Neural cell (in vitro differentiated cells): ENCODE results near the gene OGFOD2. TPM values are rescaled to one million over a fixed set of nuclear protein-coding genes. Genes with fewer than 3 reads are reported as not detected.

ENCODE experiments used
- H2AFZ ChIP-seq: fragments of 200-600, 300-800 bp; sonication (generic), shearing (Covaris generic); 2 replicates; pipeline ENCODE4 v1.6.0; 2014; ENCODE audit warnings: low read depth, mild to moderate bottlenecking, antibody characterized with exemption, low read length, moderate library complexity
- H3F3A ChIP-seq: fragments of 200-600 bp; shearing (Covaris generic); 2 replicates; pipeline ENCODE4 v1.6.1; 2016; ENCODE audit warnings: mild to moderate bottlenecking, moderate library complexity, mixed read lengths, antibody characterized with exemption, low read length; ENCODE audit not compliant: insufficient read depth, poor library complexity, severe bottlenecking
- H3K27ac ChIP-seq: fragments of 200-600, 300-800 bp; sonication (generic), shearing (Covaris generic); 2 replicates; pipeline ENCODE4 v1.5.1; 2014; ENCODE audit warnings: mild to moderate bottlenecking, low read length, moderate library complexity
- H3K27me3 ChIP-seq: fragments of 300-800, 200-600 bp; sonication (generic), shearing (Covaris generic); 2 replicates; pipeline ENCODE4 v1.6.0; 2014; ENCODE audit warnings: mild to moderate bottlenecking, low read depth, low read length, moderate library complexity; ENCODE audit not compliant: insufficient read depth
- H3K36me3 ChIP-seq: fragments of 300-800, 200-600 bp; sonication (generic), shearing (Covaris generic); 2 replicates; pipeline ENCODE4 v1.5.1; 2014; ENCODE audit warnings: mild to moderate bottlenecking, antibody characterized with exemption, low read length, moderate library complexity; ENCODE audit not compliant: insufficient read depth
- H3K4me2 ChIP-seq: fragments of 300-800, 200-600 bp; sonication (generic), shearing (Covaris generic); 2 replicates; pipeline ENCODE4 v1.6.0; 2014; ENCODE audit warnings: mild to moderate bottlenecking, low read length
- H3K4me3 ChIP-seq: fragments of 300-800, 200-600 bp; sonication (generic), shearing (Covaris generic); 2 replicates; pipeline ENCODE4 v1.5.1; 2014; ENCODE audit warnings: mild to moderate bottlenecking, low read length, moderate library complexity
- H3K79me2 ChIP-seq: fragments of 200-600 bp; shearing (Covaris generic); replicated peaks from 2 replicates; pipeline ENCODE4 v1.6.0; 2014; ENCODE audit warnings: mild to moderate bottlenecking, low read length, moderate library complexity; ENCODE audit not compliant: insufficient read depth
- H3K9ac ChIP-seq: fragments of 300-800, 200-600 bp; sonication (generic), shearing (Covaris generic); 2 replicates; pipeline ENCODE4 v1.6.1; 2016; ENCODE audit warnings: mild to moderate bottlenecking, low read length, mixed read lengths
- H3K9me2 ChIP-seq: fragments of 200-600 bp; shearing (Covaris generic); 2 replicates; pipeline ENCODE4 v1.6.1; 2016; ENCODE audit warnings: mild to moderate bottlenecking, low read length, mixed read lengths; ENCODE audit not compliant: insufficient read depth
- H3K9me3 ChIP-seq: fragments of 200-600, 300-800 bp; sonication (generic), shearing (Covaris generic); 2 replicates; pipeline ENCODE4 v1.6.1; 2016; ENCODE audit warnings: mild to moderate bottlenecking, mixed run types, low read length, moderate library complexity, mixed read lengths
- H4K20me1 ChIP-seq: fragments of 200-600 bp; shearing (Covaris generic); 2 replicates; pipeline ENCODE4 v1.6.1; 2016; ENCODE audit warnings: mild to moderate bottlenecking, mixed run types; ENCODE audit not compliant: insufficient read depth
- EP300 ChIP-seq: fragments of 450-650 bp; conservative IDR thresholded peaks from 2 replicates; pipeline ENCODE4 v1.6.1; 2014; ENCODE audit warnings: antibody characterized with exemption, mild to moderate bottlenecking, moderate library complexity; ENCODE audit not compliant: poor library complexity, severe bottlenecking
- EZH2 ChIP-seq: fragments of 200-600, 300-800 bp; shearing (Covaris generic), sonication (generic); IDR thresholded peaks from 2 replicates; pipeline ENCODE4 v1.6.1; 2014; ENCODE audit warnings: antibody characterized with exemption, low read length, borderline replicate concordance, mild to moderate bottlenecking; ENCODE audit not compliant: insufficient read depth, poor library complexity, severe bottlenecking
- MXI1 ChIP-seq: fragments of 450-650 bp; conservative IDR thresholded peaks from 2 replicates; pipeline ENCODE4 v1.6.1; 2014; ENCODE audit warnings: antibody characterized with exemption, mild to moderate bottlenecking; ENCODE audit not compliant: poor library complexity, severe bottlenecking
- POLR2AphosphoS5 ChIP-seq: IDR thresholded peaks from 2 replicates; pipeline ENCODE4 v1.6.1; 2012
- RAD21 ChIP-seq: fragments of 450-650 bp; conservative IDR thresholded peaks from 2 replicates; pipeline ENCODE4 v1.6.1; 2014; ENCODE audit warnings: antibody characterized with exemption, mild to moderate bottlenecking, moderate library complexity
- SMC3 ChIP-seq: fragments of 450-650 bp; conservative IDR thresholded peaks from 2 replicates; pipeline ENCODE4 v1.6.1; 2014; ENCODE audit warnings: antibody characterized with exemption, mild to moderate bottlenecking, moderate library complexity; ENCODE audit not compliant: poor library complexity
- TAF1 ChIP-seq: IDR thresholded peaks from 2 replicates; pipeline ENCODE4 v1.6.1; 2012; ENCODE audit warnings: low read depth
- polyA plus RNA-seq: library from polyadenylated mRNA; depleted of rRNA; stranded (reverse); fragments of >200 nt; gene quantifications from 2 replicates; pipeline ENCODE4 v1.2.3, GENCODE V29; 2014
- TF ChIP-seq, protein P1 (sequence below): fragments of 450-650 bp; IDR thresholded peaks from 2 replicates; pipeline ENCODE4 v1.5.1; 2014; ENCODE audit warnings: antibody characterized with exemption, mild to moderate bottlenecking, moderate library complexity; ENCODE audit not compliant: poor library complexity, severe bottlenecking
- TF ChIP-seq, protein P2 (sequence below): IDR thresholded peaks from 2 replicates; pipeline ENCODE4 v1.6.1; 2012; ENCODE audit warnings: borderline replicate concordance

The OGFOD2 gene
- polyA plus RNA-seq, 1 donor from 2014 or later: 27.8 TPM

DNA sequence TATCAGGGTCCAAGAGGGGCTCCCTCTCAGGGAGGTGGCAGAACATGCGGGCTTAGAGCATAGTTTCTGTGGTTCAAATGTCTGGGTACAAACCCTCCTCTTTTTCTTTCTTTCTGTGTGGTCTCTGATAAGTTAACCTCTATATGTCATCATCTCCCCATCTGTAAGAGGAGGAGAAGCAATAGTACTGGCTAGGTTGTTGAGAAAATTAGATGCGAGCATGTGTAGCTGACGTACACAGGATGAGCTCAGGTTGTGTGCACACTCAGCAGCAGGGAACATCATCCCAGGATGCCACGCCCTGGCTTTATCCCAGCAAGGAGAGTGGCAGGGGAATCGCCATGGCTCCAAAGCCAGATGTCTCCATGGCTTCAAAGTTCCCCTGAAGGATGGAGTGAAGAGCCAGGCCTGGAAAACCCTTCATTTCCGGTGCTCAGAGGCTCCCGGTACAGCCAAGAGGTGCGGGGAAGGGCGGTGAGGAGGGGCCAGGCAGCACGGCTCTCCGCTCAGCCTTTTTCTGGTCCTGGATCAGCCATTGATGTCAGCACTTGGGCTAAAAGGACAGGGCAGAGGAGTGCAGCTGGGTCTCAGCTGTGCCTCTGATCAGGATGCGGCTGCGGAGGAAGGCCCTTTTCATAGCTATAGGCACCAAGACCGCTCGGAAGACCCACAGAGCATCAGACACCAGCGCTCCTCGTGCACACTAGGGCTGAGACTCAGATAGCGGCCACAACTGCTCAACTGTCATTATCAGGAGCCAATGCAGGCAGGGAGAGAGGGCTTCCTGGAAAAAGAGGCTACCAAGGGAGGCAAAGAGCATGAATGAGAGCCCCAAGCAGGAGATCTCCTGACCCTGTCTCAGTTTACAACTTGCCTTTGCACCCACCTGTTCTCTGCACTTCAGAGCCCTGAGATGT, 46.9 kb downstream of the OGFOD2 start:
- Histone ChIP-seq H2AFZ (no peak overlapping the region), H3K4me2 (no peak overlapping the region), H3K79me2 (no peaks in the 10 kb centered on the region), H3K36me3 (no peaks in the 10 kb centered on the region), H3K27ac (no peak overlapping the region), H3K9me2 (no peaks in the 10 kb centered on the region), H3K9ac (no peak overlapping the region), H3K4me3 (no peak overlapping the region), H3K9me3 (no peaks in the 10 kb centered on the region), H3F3A (no peaks in the 10 kb centered on the region), H4K20me1 (no peaks in the 10 kb centered on the region), H3K27me3 (no peaks in the 10 kb centered on the region)
- TF ChIP-seq EZH2 (no peak), SMC3 (no peak), POLR2AphosphoS5 (no peak), EP300 (no peak), TAF1 (no peak), MXI1 (no peak), RAD21 (no peak)
- TF ChIP-seq, protein P1, sequence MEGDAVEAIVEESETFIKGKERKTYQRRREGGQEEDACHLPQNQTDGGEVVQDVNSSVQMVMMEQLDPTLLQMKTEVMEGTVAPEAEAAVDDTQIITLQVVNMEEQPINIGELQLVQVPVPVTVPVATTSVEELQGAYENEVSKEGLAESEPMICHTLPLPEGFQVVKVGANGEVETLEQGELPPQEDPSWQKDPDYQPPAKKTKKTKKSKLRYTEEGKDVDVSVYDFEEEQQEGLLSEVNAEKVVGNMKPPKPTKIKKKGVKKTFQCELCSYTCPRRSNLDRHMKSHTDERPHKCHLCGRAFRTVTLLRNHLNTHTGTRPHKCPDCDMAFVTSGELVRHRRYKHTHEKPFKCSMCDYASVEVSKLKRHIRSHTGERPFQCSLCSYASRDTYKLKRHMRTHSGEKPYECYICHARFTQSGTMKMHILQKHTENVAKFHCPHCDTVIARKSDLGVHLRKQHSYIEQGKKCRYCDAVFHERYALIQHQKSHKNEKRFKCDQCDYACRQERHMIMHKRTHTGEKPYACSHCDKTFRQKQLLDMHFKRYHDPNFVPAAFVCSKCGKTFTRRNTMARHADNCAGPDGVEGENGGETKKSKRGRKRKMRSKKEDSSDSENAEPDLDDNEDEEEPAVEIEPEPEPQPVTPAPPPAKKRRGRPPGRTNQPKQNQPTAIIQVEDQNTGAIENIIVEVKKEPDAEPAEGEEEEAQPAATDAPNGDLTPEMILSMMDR: no peak
- TF ChIP-seq, protein P2, sequence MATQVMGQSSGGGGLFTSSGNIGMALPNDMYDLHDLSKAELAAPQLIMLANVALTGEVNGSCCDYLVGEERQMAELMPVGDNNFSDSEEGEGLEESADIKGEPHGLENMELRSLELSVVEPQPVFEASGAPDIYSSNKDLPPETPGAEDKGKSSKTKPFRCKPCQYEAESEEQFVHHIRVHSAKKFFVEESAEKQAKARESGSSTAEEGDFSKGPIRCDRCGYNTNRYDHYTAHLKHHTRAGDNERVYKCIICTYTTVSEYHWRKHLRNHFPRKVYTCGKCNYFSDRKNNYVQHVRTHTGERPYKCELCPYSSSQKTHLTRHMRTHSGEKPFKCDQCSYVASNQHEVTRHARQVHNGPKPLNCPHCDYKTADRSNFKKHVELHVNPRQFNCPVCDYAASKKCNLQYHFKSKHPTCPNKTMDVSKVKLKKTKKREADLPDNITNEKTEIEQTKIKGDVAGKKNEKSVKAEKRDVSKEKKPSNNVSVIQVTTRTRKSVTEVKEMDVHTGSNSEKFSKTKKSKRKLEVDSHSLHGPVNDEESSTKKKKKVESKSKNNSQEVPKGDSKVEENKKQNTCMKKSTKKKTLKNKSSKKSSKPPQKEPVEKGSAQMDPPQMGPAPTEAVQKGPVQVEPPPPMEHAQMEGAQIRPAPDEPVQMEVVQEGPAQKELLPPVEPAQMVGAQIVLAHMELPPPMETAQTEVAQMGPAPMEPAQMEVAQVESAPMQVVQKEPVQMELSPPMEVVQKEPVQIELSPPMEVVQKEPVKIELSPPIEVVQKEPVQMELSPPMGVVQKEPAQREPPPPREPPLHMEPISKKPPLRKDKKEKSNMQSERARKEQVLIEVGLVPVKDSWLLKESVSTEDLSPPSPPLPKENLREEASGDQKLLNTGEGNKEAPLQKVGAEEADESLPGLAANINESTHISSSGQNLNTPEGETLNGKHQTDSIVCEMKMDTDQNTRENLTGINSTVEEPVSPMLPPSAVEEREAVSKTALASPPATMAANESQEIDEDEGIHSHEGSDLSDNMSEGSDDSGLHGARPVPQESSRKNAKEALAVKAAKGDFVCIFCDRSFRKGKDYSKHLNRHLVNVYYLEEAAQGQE: no peak

DNA sequence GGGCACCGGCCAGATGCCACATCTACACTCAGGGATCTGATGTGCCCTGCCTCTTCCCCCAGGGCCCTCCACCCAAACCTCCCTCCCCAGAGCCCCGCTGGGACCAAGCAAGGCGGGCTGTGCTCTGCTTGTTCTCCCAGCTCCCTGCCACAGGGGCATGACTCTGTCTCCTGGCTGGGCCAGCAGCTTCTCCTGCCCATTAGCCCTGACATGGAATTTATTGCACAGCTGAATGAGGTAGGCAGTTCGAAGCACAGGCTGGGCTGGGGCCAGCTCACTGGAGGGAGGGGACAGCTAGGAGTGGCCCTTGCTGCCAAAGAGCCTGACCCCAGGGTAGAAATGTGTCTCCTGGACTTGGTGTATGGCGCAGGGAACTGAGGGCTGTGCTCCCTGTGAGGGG, 47.8 kb downstream of the OGFOD2 start:
- no peak overlapping the region for H3K9ac ChIP-seq
- H3K4me3 ChIP-seq: no peak overlapping the region
- no peaks in the 10 kb centered on the region for H3K9me2 ChIP-seq
- no peak overlapping the region for H2AFZ ChIP-seq
- no peaks in the 10 kb centered on the region for H3K79me2 ChIP-seq
- no peaks in the 10 kb centered on the region for H4K20me1 ChIP-seq
- no peaks in the 10 kb centered on the region for H3K36me3 ChIP-seq
- H3K27ac ChIP-seq: no peak overlapping the region
- no peak for TF ChIP-seq EZH2
- no peaks in the 10 kb centered on the region for H3K9me3 ChIP-seq
- no peak overlapping the region for H3K4me2 ChIP-seq
- no peaks in the 10 kb centered on the region for H3F3A ChIP-seq
- H3K27me3 ChIP-seq: no peaks in the 10 kb centered on the region
